NAMALWA (cell line): ENCODE results near the gene VPREB3.
"Not testable (repeated sequence)": the region's sequence is repeated elsewhere in the genome, so short reads cannot be mapped to it uniquely, and the experiment has no call there.

ENCODE experiments used
- DNase-seq: peaks from one replicate; pipeline ENCODE4 v3.0.0-alpha.2; 2015; ENCODE audit warnings: low spot score

Gene VPREB3

DNA sequence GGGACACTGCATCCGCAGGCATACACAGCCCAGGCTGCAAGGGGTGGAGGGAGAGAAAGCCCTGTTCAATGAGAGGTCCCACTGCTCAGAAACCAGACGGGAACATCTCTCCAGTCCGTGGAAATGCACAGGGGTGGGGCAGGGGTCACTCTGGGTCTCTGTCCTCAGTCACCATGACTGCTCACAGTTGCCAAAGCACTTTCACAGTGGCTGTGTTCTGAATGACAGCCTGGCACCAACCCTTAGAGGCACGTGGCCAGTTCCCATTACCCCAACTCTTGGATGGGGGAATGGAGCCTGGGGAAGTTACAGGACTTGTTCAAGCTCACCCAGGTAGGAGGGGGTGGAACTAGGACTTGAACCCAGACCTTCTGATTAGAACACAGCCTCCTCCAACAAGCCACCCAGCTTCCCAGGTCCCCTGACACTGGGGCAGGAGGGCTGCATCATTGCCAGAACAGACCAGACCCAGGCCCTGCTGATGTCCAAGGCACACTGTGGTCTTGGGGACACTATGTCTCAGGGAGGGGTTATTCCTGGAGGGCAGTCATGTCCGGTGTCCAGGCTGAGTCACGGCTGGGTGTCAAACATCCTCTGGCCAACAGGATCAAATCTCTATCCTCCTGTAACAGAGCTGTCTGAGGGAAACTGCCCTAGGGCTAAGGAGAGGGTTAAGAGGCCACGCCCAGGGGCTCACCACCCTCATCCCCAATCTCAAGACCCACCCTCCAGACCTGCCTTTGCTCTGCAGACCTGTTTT lies 11.5 kb downstream of the VPREB3 start:
- no peak for DNase-seq

DNA sequence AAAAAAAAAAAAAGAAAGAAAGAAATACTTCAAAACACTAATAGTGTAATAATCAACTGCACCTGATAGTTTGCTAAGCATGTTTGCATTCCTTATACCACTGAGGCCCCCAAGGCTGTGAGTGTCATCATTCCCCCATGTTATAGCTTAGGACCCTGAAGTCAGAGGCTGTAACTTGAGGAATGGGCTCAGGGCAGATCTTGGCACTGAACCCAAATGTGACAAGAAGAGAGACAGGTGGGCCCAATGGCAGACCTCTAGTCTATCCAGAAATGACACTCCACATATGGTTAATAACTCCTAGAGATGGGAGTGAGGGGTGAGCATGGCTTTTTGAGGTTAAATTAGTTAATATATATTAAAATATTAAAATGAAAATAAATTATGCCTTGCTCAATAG lies 16.5 kb downstream of the VPREB3 start:
- no peak for DNase-seq

- DNase-seq: not testable (repeated sequence)
Measured at GRCh38 chr22:23728108-23728507, 26.1 kb downstream of the VPREB3 start.

DNA sequence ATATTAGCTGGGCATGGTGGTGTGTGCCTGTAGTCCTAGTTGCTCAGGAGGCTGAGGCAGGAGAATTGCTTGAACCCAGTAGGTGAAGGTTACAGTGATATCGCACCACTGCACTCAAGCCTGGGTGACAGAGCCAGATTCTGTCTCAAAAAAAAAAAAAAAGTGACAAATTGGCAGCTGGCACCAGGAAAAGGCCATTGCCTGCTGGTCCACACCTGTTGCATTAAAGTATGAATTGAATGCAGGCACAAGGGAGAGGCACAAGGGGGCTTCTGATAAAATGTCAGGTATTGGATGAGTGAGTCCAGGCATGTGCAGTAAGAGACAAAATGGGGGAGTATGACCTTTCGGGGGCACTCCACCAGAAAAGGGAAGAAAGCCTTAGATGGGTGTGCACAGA lies 31.5 kb downstream of the VPREB3 start:
- DNase-seq: no peak

GRCh38 chr22:23722160-23722559 lies 32.1 kb downstream of the VPREB3 start:
- DNase-seq: no peak

GRCh38 chr22:23720855-23721254 lies 33.4 kb downstream of the VPREB3 start:
- no peak for DNase-seq

GRCh38 chr22:23718371-23719165 lies 35.7 kb downstream of the VPREB3 start:
- no peak for DNase-seq

DNA sequence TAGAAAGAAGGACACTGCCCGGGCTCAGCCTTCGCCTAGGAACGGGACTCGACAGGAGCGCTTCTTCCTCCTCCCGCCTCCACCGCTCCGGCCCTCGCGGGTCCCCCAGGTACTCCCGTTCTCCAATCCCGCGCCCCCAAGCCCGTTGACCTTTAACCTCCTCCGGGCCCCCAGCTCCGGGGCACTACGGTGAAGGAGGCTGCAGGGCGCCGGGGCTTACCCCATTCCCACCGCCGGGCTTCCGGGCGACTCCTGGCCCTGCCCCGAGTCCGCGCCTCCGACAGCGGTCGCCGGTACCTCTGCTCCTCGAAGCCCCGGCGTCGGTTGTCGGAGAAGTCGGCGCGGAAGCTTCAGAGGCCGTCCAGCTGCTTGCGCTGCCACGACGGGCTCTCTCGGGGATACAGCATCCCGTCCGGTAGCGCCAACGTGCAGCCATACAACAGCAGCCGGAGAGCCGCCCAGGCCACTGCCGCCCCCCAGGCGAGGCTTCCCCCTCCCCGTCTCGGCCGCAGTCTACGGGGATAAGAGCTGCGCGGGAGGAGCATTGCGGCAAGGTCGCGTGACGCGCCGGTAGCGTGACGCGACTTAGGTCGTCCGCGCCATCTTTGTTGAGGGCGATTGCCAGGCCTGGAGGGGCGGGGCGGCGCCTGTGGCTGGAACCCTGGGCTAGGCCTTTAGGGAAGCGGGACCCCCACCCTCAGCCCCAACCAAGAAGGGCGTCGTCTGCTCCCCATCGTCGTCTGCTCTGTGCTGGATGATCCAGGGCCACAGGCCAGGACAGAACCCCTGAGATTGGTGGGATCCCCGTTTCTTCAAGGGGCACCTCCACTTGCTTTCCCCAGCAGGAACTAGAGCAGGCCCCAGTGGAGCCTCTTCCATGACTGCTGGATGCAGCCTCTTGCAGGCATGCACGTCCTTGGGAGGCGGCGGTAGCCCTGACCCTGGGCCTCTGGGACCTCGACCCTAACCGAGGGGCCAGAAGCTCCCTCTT lies 37.1 kb downstream of the VPREB3 start:
- DNase-seq: peak; percentile 87

- no peak for DNase-seq
Measured at GRCh38 chr22:23715806-23716375, 38.3 kb downstream of the VPREB3 start.

DNA sequence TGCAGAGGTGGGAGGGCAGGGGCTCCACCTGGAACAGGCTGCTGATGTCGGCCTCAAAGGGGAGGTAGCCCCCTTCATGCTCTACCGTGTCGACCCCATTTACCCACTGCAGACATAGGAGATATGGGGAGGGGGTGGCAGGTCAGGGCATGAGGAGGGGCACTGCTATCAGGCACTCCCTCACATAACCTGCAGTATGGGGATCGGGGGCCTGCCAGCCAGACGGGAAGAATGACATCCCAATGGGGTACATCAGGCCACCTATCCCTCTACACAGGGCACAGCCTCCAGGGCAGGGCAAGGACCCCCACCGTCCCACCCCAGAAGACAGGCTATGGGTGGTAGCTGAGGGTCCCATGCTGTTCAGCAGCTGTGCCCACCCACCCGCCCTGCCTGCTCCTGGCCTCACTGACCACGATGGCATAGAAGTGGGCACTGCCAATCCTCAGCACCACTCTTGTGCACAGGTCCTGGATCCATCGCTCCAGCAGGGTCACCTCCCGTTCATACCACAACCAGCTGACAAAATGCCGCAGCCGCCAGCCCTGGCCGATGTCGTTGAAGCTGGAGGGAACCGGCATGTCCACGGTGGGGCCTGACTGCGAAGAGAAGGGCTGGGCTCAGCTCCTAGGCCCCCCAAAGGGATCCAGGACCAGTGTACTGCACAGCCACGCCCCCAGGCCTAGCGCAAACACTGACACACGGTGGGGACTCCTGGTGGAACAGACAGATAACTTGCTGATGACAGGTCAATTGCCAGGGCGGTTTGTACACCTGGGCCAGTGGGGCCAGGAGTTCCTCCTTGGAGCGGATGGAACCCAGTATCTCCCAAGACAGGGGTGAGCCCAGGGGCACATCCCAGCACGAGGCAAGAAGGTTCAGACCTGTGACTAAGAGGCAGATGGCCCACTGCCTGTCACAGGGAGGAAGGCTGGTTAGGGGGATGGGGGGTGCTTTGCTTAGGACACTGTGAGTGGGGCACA lies 39.3 kb downstream of the VPREB3 start:
- peak; percentile 23 for DNase-seq

- no peak for DNase-seq
Measured at GRCh38 chr22:23713696-23714595, 40.3 kb downstream of the VPREB3 start.

DNA sequence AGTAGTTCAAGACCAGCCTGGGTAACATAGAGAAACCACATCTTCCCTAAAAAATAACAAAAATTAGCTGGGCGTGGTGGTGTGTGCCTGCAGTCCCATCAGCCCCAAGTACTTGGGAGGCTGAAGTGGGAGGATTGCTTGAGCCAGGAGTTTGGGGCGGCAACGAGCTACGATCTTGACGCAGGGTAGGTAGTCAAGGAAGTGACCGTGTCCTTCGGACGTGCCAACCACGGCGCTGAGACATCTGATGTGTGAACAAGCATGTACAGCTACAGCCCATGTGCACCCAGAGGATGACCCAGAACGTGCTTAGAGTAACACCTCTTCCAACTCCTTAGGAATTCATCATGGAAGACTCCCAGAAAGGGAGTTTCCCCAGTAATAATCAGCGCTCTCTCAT lies 42.0 kb downstream of the VPREB3 start:
- DNase-seq: no peak

DNA sequence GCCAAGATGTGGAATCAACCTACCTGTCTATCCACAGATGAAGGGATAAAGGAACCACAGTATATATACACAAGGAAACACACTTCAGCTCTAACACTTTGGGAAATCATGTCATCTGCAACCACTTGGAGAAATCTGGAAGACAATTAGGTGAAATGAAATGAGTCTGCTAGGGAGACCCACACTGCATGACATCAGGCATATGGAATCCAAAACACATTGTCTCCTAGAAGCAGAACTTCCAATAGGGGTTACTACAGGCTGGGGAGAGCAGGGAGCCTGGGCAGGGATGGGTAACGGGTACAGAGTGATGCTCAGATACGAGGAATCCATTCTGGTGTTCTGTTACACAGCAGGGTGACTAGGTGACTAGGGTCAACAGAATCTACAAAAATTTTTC lies 45.1 kb downstream of the VPREB3 start:
- DNase-seq: no peak

- DNase-seq: no peak
Measured at GRCh38 chr22:23708270-23708669, 46.0 kb downstream of the VPREB3 start.

DNA sequence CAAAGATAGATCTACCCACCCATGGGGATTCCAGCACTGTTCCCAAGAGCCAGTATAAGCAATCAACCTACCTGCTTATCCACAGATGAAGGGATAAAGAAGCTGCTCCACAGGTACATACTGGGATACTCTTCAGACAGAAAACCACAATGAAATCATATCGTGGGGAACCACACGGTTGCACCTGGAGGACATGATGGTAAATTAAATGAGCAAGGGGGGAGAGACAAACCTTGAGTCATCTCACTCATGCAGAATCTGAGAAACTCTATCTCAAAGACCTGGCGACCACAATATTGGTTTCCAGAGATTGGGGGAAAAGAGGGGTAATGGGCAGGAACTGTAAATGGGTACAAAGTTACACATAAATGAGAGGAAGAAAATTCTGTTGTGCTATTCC lies 48.9 kb downstream of the VPREB3 start:
- DNase-seq: no peak

GRCh38 chr22:23704829-23705228 lies 49.4 kb downstream of the VPREB3 start:
- DNase-seq: no peak

GRCh38 chr22:23704062-23704461 lies 50.2 kb downstream of the VPREB3 start:
- DNase-seq: no peak
